Adrenal gland (tissue), 5 donors: ENCODE results near the gene SELENOP.

Source experiments
- CTCF ChIP-seq, 6 experiments: fragments of 450-650 bp in 4 of 6; fragments of 200-600 bp in 2 of 6; sonication (generic) in 1 of 6; IDR thresholded peaks; 1 replicate in 5 of 6; 2 replicates in 1 of 6; pipeline versions ENCODE4 v1.5.1 to v1.8.0; 2016 to 2021; ENCODE audit warnings: antibody characterized with exemption in 6 of 6, mild to moderate bottlenecking in 2 of 6, moderate library complexity in 1 of 6
- POLR2A ChIP-seq, 2 donors: fragments of 450-650 bp; IDR thresholded peaks; one replicate each; pipeline ENCODE4 v1.6.1; 2017; ENCODE audit warnings: antibody characterized with exemption in 2 of 2, mild to moderate bottlenecking in 2 of 2, moderate library complexity in 1 of 2
- donor health status: DM: no; HTN: no; CAD: no.

GRCh38 chr5:42822548-42822947 is 10.9 kb upstream of the SELENOP start:
- TF ChIP-seq CTCF (IDR thresholded peaks at IDR 0.05) (no peak), POLR2A (IDR thresholded peaks at IDR 0.05) (no peak)
